ENCODE measurements around the gene IGFLR1. TPM values are rescaled to one million over a fixed set of nuclear protein-coding genes. Genes with fewer than 3 reads are reported as not detected.
A peak's percentile ranks its signal among the peaks of the same experiment; 100 is the strongest.

IGFLR1 gene
- total and polyA plus RNA-seq, 4 donors: 5.1 to 14.9 (median 9.5) TPM

DNA sequence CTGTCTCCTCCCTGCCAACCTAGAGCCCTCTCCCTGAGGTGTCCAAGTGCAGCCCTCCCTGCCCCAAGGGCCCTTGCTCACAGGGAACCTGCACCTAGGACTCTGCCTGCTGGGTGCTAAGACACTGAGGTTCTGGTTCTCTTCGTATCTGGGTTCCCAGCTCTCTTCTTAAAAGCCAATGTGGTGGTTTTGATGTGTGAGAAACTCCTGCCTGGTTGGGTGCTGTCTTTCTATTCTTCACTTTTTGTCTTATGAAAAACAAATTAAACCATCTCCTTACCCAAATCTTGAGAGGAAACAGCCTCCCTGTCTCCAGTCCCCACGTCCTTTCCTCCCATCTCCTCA lies 28.8 kb downstream of the IGFLR1 start:
- intact Hi-C loops (cut with DNase I): no loop called here
- Histone ChIP-seq H3K9me3 (ENCODE audit: control insufficient read depth, low read length) (no peaks in the 10 kb centered on the region), H3K36me3 (ENCODE audit: control insufficient read depth in 1 of 2, insufficient read depth in 2 of 2, low read length in 1 of 2) (no peaks in the 10 kb centered on the region), H3K4me3 (ENCODE audit: low read length in 2 of 2) (no peak overlapping the region), H3K4me1 (ENCODE audit: control insufficient read depth in 1 of 2, insufficient read depth in 2 of 2, low read length in 2 of 2) (no peaks in the 10 kb centered on the region), H3K27ac (ENCODE audit: low read depth in 1 of 2, low read length in 2 of 2) (no peak overlapping the region), H3K27me3 (ENCODE audit: control insufficient read depth in 1 of 2, insufficient read depth in 2 of 2, low read length in 1 of 2) (no peaks in the 10 kb centered on the region)
- no peak for ATAC-seq (ENCODE audit: low FRiP score)
- DNase-seq: no peak
- 72 to 80% methylated on average over 2 of the region's 2 CpGs for WGBS, 2 donors

DNA sequence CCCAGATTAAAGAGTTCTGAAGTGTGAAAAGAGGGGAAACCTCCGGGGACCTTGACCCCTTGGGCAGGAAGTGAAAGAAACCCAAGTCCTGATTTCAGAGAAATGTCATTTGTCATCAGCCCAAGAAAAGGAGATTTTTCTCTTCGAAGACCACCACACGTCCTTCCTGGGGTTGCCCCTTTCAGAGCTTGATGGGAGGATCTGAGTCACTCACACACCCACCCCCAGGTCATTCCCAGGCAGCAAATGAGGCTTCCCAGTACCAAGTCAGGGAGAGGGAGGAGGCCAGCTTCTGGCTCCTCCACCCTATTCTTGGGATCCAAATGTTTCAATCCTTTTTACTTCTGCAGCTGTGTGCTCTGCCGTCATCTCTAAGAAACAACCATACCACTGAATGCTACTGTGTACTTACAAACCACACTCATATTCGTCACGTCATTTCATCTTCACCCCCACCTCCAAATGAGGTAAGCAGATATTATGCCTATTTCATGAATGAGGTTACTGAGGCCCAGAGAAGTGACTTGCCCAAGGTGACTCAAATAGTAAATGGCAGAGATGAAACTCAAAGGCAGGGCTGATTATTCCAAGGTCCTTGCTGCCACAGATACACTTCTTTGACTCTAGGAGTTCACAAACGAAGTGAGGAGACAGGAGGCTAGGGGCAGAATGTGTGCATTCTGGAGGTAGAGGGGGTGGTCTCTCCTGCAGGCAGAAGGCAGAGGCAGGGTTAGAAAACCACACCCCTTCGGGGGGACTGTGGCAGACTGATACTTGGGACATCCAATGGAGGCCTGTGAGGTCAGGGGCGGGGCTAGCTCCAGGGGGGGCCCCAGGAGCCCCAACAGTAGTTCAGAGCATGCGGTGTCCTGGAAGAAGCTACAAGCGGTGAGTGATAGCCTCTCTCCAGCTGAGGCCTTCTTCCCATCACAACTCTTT lies 29.4 kb downstream of the IGFLR1 start:
- H3K27me3 ChIP-seq (ENCODE audit: control insufficient read depth in 1 of 2, insufficient read depth in 2 of 2, low read length in 1 of 2): no peaks in the 10 kb centered on the region
- no peak overlapping the region for H3K4me3 ChIP-seq (ENCODE audit: low read length in 2 of 2)
- H3K27ac ChIP-seq (ENCODE audit: low read depth in 1 of 2, low read length in 2 of 2): no peak overlapping the region
- 69 to 73% methylated on average over 11 of the region's 11 CpGs for WGBS, 2 donors
- H3K4me1 ChIP-seq (ENCODE audit: control insufficient read depth in 1 of 2, insufficient read depth in 2 of 2, low read length in 2 of 2): no peaks in the 10 kb centered on the region
- DNase-seq: no peak
- intact Hi-C loops (cut with DNase I): no loop called here
- no peaks in the 10 kb centered on the region for H3K36me3 ChIP-seq (ENCODE audit: control insufficient read depth in 1 of 2, insufficient read depth in 2 of 2, low read length in 1 of 2)
- no peaks in the 10 kb centered on the region for H3K9me3 ChIP-seq (ENCODE audit: control insufficient read depth, low read length)
- no peak for ATAC-seq (ENCODE audit: low FRiP score)

DNA sequence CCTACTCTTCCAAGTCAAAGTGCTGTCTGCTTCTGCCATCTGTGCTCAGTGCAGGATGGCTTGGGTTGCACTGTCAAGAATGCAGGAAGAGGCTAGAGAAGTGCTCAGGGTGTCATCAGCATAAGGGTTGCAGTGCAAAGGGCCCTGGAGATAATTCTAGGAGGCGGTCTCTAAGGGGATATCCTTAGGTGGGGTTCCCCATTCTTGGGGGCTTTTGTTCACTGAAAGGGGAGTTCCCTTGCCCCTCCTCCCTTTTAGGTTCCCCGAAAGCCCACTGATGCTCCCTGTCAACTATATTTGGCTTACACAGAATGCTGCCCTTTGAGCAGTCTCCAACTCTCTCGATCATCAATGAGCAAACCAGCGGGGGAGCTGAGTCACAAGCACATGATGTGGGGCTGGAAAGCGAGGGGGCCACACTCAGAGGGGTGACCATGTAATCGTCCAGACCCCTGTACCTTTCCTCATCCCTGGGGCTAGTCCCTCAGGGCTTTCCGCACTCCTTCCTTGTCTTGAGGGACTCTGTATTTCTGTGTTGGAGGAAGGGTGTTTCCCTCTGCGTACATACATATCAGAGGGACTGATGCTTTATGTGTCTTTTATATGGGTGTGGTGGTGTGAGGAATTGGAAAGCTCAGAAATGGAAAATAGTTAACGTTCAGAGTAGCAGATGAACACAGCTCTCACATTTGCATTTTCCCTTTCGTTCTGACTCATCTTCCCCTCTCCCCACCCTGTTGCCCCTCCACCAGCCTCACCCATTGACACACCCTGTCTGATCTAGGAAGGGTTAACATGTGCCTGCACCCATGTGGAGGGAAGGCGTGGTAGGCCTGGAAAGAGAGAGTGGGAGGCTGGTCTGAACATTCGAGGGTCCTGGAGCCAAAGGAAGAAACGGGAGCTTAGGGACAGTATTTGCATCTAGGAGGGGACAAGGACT lies 31.2 kb downstream of the IGFLR1 start:
- intact Hi-C loops (cut with DNase I): no loop called here
- ATAC-seq (ENCODE audit: low FRiP score): no peak
- Histone ChIP-seq H3K9me3 (ENCODE audit: control insufficient read depth, low read length) (no peaks in the 10 kb centered on the region), H3K4me3 (ENCODE audit: low read length in 2 of 2) (no peak overlapping the region), H3K27ac (ENCODE audit: low read depth in 1 of 2, low read length in 2 of 2) (no peak overlapping the region), H3K27me3 (ENCODE audit: control insufficient read depth in 1 of 2, insufficient read depth in 2 of 2, low read length in 1 of 2) (no peaks in the 10 kb centered on the region), H3K4me1 (ENCODE audit: control insufficient read depth in 1 of 2, insufficient read depth in 2 of 2, low read length in 2 of 2) (no peaks in the 10 kb centered on the region), H3K36me3 (ENCODE audit: control insufficient read depth in 1 of 2, insufficient read depth in 2 of 2, low read length in 1 of 2) (no peaks in the 10 kb centered on the region)
- 61 to 66% methylated on average over 13 of the region's 13 CpGs for WGBS, 2 donors
- no peak for DNase-seq

DNA sequence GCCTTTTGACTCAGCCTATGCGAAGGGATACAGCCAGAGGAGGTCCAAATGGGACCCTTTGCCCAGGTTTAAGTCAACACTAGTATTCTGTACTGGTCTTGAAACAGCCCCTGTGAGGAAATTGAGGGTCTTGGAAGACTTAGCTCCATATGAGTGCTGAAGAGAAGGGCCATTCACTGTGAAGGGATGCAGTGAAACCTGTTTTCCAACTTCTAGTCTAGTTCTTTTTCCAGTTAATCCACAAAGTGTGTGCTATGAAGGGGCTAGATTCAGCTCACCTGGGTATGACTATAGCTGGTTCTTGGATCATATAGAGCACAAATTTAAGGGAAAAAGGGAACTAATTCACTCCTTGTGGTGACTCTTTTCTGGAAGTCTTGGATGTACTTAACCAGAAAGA lies 33.9 kb downstream of the IGFLR1 start:
- ATAC-seq (ENCODE audit: low FRiP score) (no peak), DNase-seq (no peak)
- intact Hi-C loops (cut with DNase I): no loop called here
- Histone ChIP-seq H3K4me3 (ENCODE audit: low read length in 2 of 2) (no peak overlapping the region), H3K27me3 (ENCODE audit: control insufficient read depth in 1 of 2, insufficient read depth in 2 of 2, low read length in 1 of 2) (no peaks in the 10 kb centered on the region), H3K4me1 (ENCODE audit: control insufficient read depth in 1 of 2, insufficient read depth in 2 of 2, low read length in 2 of 2) (no peaks in the 10 kb centered on the region), H3K36me3 (ENCODE audit: control insufficient read depth in 1 of 2, insufficient read depth in 2 of 2, low read length in 1 of 2) (no peaks in the 10 kb centered on the region), H3K27ac (ENCODE audit: low read depth in 1 of 2, low read length in 2 of 2) (no peak overlapping the region), H3K9me3 (ENCODE audit: control insufficient read depth, low read length) (no peaks in the 10 kb centered on the region)
- WGBS, 2 donors: 86 to 93% methylated on average over 1 of the region's 1 CpG

DNA sequence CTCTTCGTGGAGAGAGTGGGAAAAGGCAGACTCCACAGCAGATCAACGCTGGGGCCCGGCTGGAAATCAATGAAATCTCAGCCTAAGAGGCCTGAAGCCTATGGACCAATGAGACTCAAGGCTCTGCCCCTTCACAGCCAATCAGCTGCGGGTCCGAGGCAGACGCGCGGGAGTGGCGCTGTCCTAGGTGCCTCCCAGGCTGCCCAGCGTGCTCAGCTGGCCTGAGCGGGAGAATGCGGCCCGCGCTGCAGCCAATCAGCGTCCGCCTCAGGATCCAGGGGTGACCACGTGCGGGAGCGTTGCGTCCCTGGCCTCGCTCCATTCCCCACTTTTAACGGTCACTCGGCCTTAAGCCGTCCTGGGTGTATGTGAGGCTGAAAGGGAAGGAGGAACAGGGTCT lies 38.0 kb downstream of the IGFLR1 start, which contains the start of gene ZBTB32:
Gene ZBTB32 (plus strand): TSS at position 341 of the 400 bp plus-strand sequence. CDS start 10,069 bp downstream, outside the sequence.
- Histone ChIP-seq H3K27me3 (ENCODE audit: control insufficient read depth in 1 of 2, insufficient read depth in 2 of 2, low read length in 1 of 2) (no peaks in the 10 kb centered on the region), H3K4me3 (ENCODE audit: low read length in 2 of 2) (no peak within 1 kb of the TSS), H3K9me3 (ENCODE audit: control insufficient read depth, low read length) (no peaks in the 10 kb centered on the region), H3K4me1 (ENCODE audit: control insufficient read depth in 1 of 2, insufficient read depth in 2 of 2, low read length in 2 of 2) (no peaks in the 10 kb centered on the region), H3K36me3 (ENCODE audit: control insufficient read depth in 1 of 2, insufficient read depth in 2 of 2, low read length in 1 of 2) (no peaks in the 10 kb centered on the region), H3K27ac (ENCODE audit: low read depth in 1 of 2, low read length in 2 of 2) (no peak within 1 kb of the TSS)
- 15 to 17% methylated on average over 23 to 24 of the region's 24 CpGs for WGBS, 2 donors
- intact Hi-C loops (cut with DNase I): no loop called here
- ATAC-seq (ENCODE audit: low FRiP score): no peak
- DNase-seq: no peak

DNA sequence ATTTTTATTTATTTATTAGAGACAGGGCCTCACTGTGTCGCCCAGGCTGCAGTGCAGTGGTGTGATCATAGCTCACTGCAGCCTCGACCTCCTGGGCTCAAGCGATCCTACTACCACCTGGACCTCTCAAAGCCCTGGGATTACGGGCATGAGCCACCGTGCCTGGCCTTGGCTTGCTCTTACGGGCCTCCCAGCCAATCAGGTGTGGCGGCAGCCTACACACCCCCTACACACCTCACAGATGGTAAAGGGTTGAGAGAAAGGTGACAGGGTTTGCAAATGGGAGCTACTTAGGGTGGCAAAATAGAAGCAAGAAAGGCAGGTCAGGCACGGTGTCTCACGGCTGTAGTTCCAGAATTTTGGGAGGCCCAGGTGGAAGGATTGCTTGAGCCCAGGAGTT lies 38.9 kb downstream of the IGFLR1 start:
- Histone ChIP-seq H3K36me3 (ENCODE audit: control insufficient read depth in 1 of 2, insufficient read depth in 2 of 2, low read length in 1 of 2) (no peaks in the 10 kb centered on the region), H3K27ac (ENCODE audit: low read depth in 1 of 2, low read length in 2 of 2) (no peak overlapping the region), H3K4me3 (ENCODE audit: low read length in 2 of 2) (no peak overlapping the region), H3K27me3 (ENCODE audit: control insufficient read depth in 1 of 2, insufficient read depth in 2 of 2, low read length in 1 of 2) (no peaks in the 10 kb centered on the region), H3K4me1 (ENCODE audit: control insufficient read depth in 1 of 2, insufficient read depth in 2 of 2, low read length in 2 of 2) (no peaks in the 10 kb centered on the region), H3K9me3 (ENCODE audit: control insufficient read depth, low read length) (no peaks in the 10 kb centered on the region)
- 51 to 53% methylated on average over 9 of the region's 9 CpGs for WGBS, 2 donors
- intact Hi-C loops (cut with DNase I): no loop called here
- DNase-seq (no peak), ATAC-seq (ENCODE audit: low FRiP score) (no peak)

DNA sequence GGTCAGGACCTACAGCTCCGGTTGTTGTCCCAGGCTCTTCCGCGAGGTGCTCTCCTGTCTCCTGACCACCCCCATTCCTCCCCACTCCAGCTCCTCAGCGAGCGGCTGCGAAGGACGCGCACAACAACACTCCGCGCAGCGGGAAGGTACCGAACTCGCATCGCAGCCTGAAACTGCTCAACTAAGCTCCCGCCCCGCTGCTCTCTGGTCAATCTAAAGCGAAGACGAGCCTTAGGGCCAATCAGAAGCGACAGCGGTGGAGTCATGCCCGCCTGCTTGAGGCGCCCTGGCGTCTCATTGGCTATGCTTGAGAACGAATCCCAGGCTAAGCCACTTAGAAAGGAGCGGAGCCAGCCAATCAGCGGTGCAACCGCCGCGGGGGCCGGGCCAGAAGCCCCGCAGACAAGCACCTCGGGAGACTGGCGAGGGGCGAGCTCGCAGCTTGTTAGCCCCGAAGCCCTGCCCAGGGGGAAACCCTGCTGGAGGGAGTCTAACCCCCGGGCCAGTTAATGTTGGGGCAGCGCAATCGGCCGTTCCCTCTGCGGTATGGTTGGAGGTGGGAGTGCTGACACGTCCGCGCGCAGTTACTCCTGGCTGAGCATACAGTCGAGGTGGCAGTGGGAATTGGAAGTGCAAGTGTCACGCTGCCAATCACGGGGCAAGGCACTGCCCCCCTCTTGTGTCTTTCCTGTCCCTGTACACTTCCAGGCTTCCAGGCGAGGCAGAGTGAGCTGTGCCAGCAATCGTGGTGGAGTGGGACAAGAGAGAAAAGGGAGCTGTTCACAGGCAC lies 39.8 kb downstream of the IGFLR1 start:
- DNase-seq (peak; percentile 97 to 98), ATAC-seq (ENCODE audit: low FRiP score) (peak; percentile 99)
- intact Hi-C loops (cut with DNase I): no loop called here
- Histone ChIP-seq H3K36me3 (ENCODE audit: control insufficient read depth in 1 of 2, insufficient read depth in 2 of 2, low read length in 1 of 2) (no peaks in the 10 kb centered on the region), H3K4me1 (ENCODE audit: control insufficient read depth in 1 of 2, insufficient read depth in 2 of 2, low read length in 2 of 2) (no peaks in the 10 kb centered on the region), H3K27ac (ENCODE audit: low read depth in 1 of 2, low read length in 2 of 2) (no peak overlapping the region), H3K4me3 (ENCODE audit: low read length in 2 of 2) (peak overlapping the region; percentile 47 to 65), H3K27me3 (ENCODE audit: control insufficient read depth in 1 of 2, insufficient read depth in 2 of 2, low read length in 1 of 2) (no peaks in the 10 kb centered on the region), H3K9me3 (ENCODE audit: control insufficient read depth, low read length) (no peaks in the 10 kb centered on the region)
- WGBS, 2 donors: 0 to 1% methylated on average over 50 of the region's 50 CpGs

DNA sequence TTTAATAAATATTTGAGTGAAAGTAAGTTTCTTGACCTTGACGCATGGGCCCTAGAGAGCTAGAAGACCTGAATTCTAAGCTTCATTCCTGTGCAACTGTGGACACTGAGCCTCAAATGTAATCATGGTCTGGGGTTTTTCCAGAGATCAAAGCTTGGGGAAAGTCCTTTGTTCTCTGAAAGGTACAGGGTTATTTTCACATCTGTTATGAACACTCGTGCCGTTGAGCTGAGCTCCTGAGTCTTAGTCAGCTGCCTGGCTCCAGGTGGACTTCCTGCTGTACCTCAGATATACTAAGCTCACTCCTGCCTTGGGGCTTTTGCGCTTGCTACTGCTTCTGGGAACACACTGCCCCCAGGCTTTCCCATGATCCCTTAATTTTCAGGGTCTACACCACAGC lies 45.4 kb downstream of the IGFLR1 start:
- intact Hi-C loops (cut with DNase I): no loop called here
- H3K9me3 ChIP-seq (ENCODE audit: control insufficient read depth, low read length): no peaks in the 10 kb centered on the region
- WGBS, 2 donors: 82 to 88% methylated on average over 4 of the region's 4 CpGs
- no peaks in the 10 kb centered on the region for H3K27me3 ChIP-seq (ENCODE audit: control insufficient read depth in 1 of 2, insufficient read depth in 2 of 2, low read length in 1 of 2)
- no peak overlapping the region for H3K4me3 ChIP-seq (ENCODE audit: low read length in 2 of 2)
- no peak for DNase-seq
- H3K4me1 ChIP-seq (ENCODE audit: control insufficient read depth in 1 of 2, insufficient read depth in 2 of 2, low read length in 2 of 2): no peaks in the 10 kb centered on the region
- no peak overlapping the region for H3K27ac ChIP-seq (ENCODE audit: low read depth in 1 of 2, low read length in 2 of 2)
- ATAC-seq (ENCODE audit: low FRiP score): no peak
- H3K36me3 ChIP-seq (ENCODE audit: control insufficient read depth in 1 of 2, insufficient read depth in 2 of 2, low read length in 1 of 2): no peaks in the 10 kb centered on the region

Measured in aorta (tissue), 5 donors.